ENCODE measurements around the gene USP17L30. TPM values are rescaled to one million over a fixed set of nuclear protein-coding genes. Genes with fewer than 3 reads are reported as not detected.
"Not testable (repeated sequence)": the region's sequence is repeated elsewhere in the genome, so short reads cannot be mapped to it uniquely, and the experiment has no call there.

USP17L30 gene
- total RNA-seq, 4 donors from 2014 or later = not detected

DNA sequence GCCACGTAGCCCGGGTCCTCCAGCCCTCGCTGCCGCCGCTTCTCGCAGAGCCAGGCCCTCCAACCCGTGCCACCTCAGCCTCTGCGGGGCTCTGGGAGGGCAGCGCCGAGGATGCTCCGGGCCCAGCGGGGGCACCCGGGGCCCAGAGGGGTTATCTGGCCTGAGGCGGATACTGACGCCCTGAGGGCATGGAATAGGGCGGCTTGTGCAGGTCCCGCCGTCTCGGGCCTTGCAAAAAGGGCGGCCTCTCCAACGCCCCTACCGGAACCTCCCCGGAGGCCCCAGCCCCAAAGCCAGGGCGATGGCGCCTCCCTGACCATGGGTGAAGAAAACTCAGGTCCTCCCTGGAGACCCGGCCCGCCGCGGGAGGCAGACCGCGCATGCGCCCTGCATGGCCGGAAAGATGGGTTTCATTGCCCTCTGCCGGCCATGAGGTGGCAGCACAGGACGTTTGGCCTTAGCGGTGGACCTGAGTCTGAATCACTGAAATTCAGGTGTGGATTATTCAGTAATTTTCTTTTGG, 18.1 kb downstream of the USP17L30 start:
- DNase-seq = peak in 1 of 2 donors; percentile 20
- H3K4me1 ChIP-seq; H3K27me3 ChIP-seq; intact Hi-C loops (cut with DNase I; ENCODE audit: low total_unique reads); H3K27ac ChIP-seq; ATAC-seq; H3K36me3 ChIP-seq; in situ Hi-C loops (cut with MboI; ENCODE audit: low sequenced_read_pairs in 4 of 4); H3K9me3 ChIP-seq: not testable (repeated sequence)
- TF ChIP-seq, protein P1, sequence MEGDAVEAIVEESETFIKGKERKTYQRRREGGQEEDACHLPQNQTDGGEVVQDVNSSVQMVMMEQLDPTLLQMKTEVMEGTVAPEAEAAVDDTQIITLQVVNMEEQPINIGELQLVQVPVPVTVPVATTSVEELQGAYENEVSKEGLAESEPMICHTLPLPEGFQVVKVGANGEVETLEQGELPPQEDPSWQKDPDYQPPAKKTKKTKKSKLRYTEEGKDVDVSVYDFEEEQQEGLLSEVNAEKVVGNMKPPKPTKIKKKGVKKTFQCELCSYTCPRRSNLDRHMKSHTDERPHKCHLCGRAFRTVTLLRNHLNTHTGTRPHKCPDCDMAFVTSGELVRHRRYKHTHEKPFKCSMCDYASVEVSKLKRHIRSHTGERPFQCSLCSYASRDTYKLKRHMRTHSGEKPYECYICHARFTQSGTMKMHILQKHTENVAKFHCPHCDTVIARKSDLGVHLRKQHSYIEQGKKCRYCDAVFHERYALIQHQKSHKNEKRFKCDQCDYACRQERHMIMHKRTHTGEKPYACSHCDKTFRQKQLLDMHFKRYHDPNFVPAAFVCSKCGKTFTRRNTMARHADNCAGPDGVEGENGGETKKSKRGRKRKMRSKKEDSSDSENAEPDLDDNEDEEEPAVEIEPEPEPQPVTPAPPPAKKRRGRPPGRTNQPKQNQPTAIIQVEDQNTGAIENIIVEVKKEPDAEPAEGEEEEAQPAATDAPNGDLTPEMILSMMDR (IDR thresholded peaks at IDR 0.05 in 4 of 5, conservative IDR thresholded peaks at IDR 0.05 in 1 of 5) = peak in 2 of 5 experiments; percentile 21 to 48
- peak overlapping the region in 1 of 4 donors; percentile 42 for H3K4me3 ChIP-seq

DNA sequence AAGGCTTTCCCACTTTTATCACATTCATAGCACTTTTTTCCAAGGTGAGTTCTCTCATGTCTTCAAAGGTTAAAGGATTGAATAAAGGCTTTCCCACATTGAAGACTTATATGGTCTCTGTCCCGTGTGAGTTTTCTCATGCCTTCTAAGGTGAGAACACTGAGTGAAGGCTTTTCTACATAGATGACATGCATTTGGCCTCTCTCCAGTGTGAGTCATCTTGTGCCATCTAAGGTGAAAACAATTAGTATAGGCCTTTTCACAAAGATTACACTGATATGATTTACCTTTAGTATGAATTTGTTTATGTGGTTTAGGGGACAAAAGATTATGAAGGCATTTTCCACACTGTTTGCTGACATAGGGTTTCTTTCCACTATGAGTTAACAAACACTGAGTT, 21.2 kb downstream of the USP17L30 start:
- intact Hi-C loops (cut with DNase I; ENCODE audit: low total_unique reads) = no loop called here
- Histone ChIP-seq H3K27ac (no peak overlapping the region), H3K27me3 (no peaks in the 10 kb centered on the region), H3K4me3 (no peak overlapping the region), H3K9me3 (no peaks in the 10 kb centered on the region), H3K36me3 (no peaks in the 10 kb centered on the region), H3K4me1 (no peaks in the 10 kb centered on the region)
- no peak for DNase-seq
- TF ChIP-seq, protein P1 (IDR thresholded peaks at IDR 0.05 in 4 of 5, conservative IDR thresholded peaks at IDR 0.05 in 1 of 5) = no peak
- TF ChIP-seq POLR2A (IDR thresholded peaks at IDR 0.05) = no peak
- ATAC-seq = no peak
- in situ Hi-C loops (cut with MboI; ENCODE audit: low sequenced_read_pairs in 4 of 4) = no loop called here

DNA sequence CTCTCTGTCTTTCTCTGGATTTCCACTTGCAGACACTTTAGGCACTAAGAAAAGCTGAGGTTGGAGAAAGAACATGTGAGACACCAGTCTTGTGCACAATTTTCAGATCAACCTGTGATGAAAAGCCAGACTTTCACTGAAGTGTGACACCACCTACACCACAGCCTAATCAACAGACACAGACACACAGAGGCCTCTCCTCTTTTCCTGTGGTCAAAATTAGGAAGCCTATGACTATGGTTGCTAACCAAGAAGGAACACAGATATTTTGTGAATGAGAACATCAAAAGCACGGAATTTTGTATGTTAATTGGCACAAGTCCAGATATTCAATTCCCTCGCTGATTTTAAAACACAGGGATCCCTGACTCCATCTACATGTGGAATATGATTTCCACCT, 26.1 kb downstream of the USP17L30 start:
- intact Hi-C loops (cut with DNase I; ENCODE audit: low total_unique reads); ATAC-seq: not testable (repeated sequence)

DNA sequence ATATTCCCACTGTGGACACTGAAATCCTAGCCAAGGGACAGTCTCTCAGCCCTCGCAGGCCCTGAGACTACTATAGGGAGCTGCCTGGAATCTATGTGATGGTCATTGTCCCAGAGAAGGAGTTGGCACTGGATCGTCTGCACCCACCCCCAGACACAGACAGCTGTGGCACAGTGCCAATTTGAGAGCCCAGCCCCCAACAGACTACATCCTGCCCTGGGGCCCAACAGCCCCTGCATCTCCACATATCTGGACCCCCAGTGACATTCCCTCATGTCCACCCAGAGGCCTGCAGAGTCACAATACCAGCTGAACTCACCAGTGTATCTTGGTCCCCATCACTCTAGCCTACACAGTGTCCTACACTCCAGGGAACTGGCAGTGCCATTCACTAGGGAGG, 42.8 kb downstream of the USP17L30 start:
- H3K36me3 ChIP-seq; in situ Hi-C loops (cut with MboI; ENCODE audit: low sequenced_read_pairs in 4 of 4); ATAC-seq; H3K9me3 ChIP-seq; H3K27ac ChIP-seq; DNase-seq; H3K4me1 ChIP-seq; H3K27me3 ChIP-seq; intact Hi-C loops (cut with DNase I; ENCODE audit: low total_unique reads); H3K4me3 ChIP-seq: not testable (repeated sequence)

More for the DNA sequence above, 26.1 kb downstream of the USP17L30 start:
- H3K27ac ChIP-seq; H3K4me1 ChIP-seq; H3K27me3 ChIP-seq; DNase-seq; H3K9me3 ChIP-seq; H3K4me3 ChIP-seq; H3K36me3 ChIP-seq; in situ Hi-C loops (cut with MboI; ENCODE audit: low sequenced_read_pairs in 4 of 4): not testable (repeated sequence)

DNA sequence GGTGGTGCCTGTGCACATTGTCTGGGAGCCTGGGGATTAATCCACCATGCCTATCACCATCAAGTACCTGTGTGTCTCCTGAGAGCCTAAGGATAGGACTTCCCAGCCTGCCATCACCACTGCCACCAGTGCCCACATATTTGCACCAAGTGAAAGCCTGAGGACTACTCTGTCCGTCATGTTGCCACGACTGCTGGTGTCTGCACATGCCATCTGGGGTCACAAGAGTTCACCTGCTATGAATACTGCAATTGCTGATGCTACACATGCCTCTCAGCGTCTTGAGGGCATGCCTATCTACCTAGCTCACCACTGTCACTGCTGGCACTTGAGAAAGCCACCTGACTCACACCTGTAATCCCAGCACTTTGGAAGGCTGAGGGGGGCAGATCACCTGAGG, 43.6 kb downstream of the USP17L30 start:
- ATAC-seq; H3K9me3 ChIP-seq; H3K27me3 ChIP-seq; intact Hi-C loops (cut with DNase I; ENCODE audit: low total_unique reads); in situ Hi-C loops (cut with MboI; ENCODE audit: low sequenced_read_pairs in 4 of 4); H3K27ac ChIP-seq; H3K36me3 ChIP-seq; H3K4me3 ChIP-seq; H3K4me1 ChIP-seq; DNase-seq: not testable (repeated sequence)

DNA sequence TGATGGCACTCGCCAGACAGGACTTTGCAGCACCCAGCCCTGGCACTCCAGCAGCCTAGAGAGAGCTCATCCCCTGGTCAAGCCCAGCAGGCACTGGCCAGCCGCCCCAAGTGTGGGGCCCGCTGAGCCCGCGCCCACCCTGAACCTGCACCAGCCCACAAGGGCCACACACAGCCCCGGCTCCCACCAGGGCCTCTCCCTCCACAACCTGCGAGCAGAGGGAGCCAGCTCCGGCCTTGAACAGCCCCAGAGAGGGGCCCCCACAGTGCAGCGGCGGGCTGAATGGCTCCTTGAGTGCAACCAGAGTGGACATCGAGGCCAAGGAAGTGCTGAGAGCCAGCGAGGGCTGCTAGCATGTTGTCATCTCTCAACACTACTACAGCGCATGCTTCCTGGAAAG, 46.9 kb downstream of the USP17L30 start:
- TF ChIP-seq, protein P1 (IDR thresholded peaks at IDR 0.05 in 4 of 5, conservative IDR thresholded peaks at IDR 0.05 in 1 of 5) = no peak
- TF ChIP-seq POLR2A (IDR thresholded peaks at IDR 0.05) = no peak
- in situ Hi-C loops (cut with MboI; ENCODE audit: low sequenced_read_pairs in 4 of 4) = no loop called here
- Histone ChIP-seq H3K27me3 (no peaks in the 10 kb centered on the region), H3K9me3 (no peaks in the 10 kb centered on the region), H3K27ac (no peak overlapping the region), H3K4me3 (no peak overlapping the region), H3K4me1 (no peaks in the 10 kb centered on the region), H3K36me3 (no peaks in the 10 kb centered on the region)
- intact Hi-C loops (cut with DNase I; ENCODE audit: low total_unique reads) = no loop called here
- DNase-seq = no peak
- no peak for ATAC-seq

Other genes with a start within 250 kb of the USP17L30 start
- not detected for gene FAM90A26, start 192.7 kb upstream of the USP17L30 start, total RNA-seq
- gene USP17L10, start 152.5 kb upstream of the USP17L30 start, total RNA-seq = not detected
- not detected for gene USP17L11, start 147.7 kb upstream of the USP17L30 start, total RNA-seq
- not detected for gene USP17L12, start 143.0 kb upstream of the USP17L30 start, total RNA-seq
- gene USP17L13, start 138.2 kb upstream of the USP17L30 start, total RNA-seq = not detected
- not detected for gene USP17L15, start 128.7 kb upstream of the USP17L30 start, total RNA-seq
- gene USP17L17, start 119.2 kb upstream of the USP17L30 start, total RNA-seq = not detected
- gene USP17L18, start 114.5 kb upstream of the USP17L30 start, total RNA-seq = not detected
- gene USP17L19, start 109.8 kb upstream of the USP17L30 start, total RNA-seq = not detected
- not detected for gene USP17L20, start 105.0 kb upstream of the USP17L30 start, total RNA-seq
- gene USP17L21, start 100.3 kb upstream of the USP17L30 start, total RNA-seq = not detected
- not detected for gene USP17L22, start 95.5 kb upstream of the USP17L30 start, total RNA-seq
- gene USP17L24, start 38.0 kb upstream of the USP17L30 start, total RNA-seq = not detected
- gene USP17L25, start 33.2 kb upstream of the USP17L30 start, total RNA-seq = not detected
- not detected for gene USP17L26, start 28.5 kb upstream of the USP17L30 start, total RNA-seq
- not detected for gene USP17L5, start 23.7 kb upstream of the USP17L30 start, total RNA-seq
- gene USP17L27, start 19.0 kb upstream of the USP17L30 start, total RNA-seq = not detected
- not detected for gene USP17L28, start 14.2 kb upstream of the USP17L30 start, total RNA-seq
- not detected for gene USP17L29, start 9.5 kb upstream of the USP17L30 start, total RNA-seq
- not detected for gene DEFB131A, start 81.3 kb downstream of the USP17L30 start, total RNA-seq